GM21786 (cell line): Measurements from ENCODE around the gene CLCNKB.
"Not testable (repeated sequence)": the region's sequence is repeated elsewhere in the genome, so short reads cannot be mapped to it uniquely, and the experiment has no call there.

Source experiments
- ATAC-seq: cut with Tn5 transposase; IDR thresholded peaks from one replicate; pipeline ENCODE4 v1.9.1; 2021; ENCODE audit not compliant: unreplicated experiment

Gene CLCNKB

DNA sequence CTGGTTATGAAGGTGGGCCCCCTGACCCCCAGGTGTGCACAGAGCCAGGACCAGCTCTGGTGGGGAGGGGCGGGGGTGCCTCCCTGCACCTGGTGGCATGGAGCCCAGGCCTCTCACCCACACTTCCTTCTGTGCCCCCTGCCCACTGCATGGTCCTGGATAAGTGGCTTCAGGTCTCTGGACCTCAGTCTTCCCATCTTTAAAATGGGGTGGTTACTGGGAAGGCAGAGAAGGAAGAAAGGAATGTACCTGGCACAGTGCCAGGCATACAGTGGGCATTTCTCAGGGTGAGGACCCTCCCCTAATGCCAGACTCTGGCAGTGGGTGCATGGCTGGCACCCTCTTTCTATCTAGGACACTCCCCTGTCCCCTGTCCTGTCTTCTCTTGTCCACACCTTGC lies 14.3 kb upstream of the CLCNKB start:
- no peak for ATAC-seq

- ATAC-seq: no peak
Measured at GRCh38 chr1:16031551-16031950, 12.0 kb upstream of the CLCNKB start.

- peak; percentile 64 for ATAC-seq
Measured at GRCh38 chr1:16032388-16033102, 11.0 kb upstream of the CLCNKB start.

DNA sequence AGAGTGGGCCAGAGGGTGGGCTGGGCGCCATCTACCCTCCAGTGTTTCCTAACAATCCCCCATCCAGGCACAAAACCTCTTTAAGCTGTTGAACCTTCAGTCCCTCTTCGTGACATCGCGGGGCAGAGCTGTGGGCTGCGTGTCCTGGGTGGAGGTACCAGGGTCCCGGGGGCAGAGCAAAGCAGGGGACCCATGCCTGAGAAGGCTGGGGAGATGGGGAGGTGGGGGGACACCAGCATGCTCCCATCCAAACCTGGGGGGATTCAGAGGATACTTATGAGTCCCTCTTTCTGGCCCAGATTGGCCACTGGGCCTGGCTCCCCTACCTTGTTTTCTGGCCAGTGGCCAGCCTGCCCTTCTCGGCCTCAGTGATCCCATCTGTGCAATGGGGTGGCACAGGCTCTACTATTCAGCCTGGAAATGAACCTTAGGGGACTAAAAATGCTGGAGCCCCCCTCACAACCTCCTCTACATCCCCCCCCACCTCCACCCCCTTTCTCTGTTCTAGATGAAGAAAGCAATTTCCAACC lies 10.4 kb upstream of the CLCNKB start:
- ATAC-seq: not testable (repeated sequence)

DNA sequence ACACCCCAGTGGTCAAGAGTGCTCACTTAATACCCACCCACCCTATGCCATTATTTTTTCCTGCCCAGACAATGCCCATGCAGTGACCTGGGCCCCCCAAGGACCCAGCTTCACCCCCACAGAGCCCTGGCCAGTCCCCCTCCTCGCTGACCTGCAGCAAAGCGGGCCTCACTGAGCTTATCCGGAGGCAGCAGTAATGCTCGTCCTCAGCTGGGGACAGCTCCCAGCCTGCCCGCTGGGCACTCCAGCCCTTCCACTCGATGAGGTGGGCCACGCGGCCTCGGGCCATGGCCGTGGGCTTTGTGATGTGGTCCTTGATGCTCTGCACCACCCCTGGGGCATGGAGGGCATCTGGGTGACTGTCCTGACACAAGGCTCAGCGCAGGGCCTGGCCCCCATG lies 7.1 kb upstream of the CLCNKB start:
- not testable (repeated sequence) for ATAC-seq

DNA sequence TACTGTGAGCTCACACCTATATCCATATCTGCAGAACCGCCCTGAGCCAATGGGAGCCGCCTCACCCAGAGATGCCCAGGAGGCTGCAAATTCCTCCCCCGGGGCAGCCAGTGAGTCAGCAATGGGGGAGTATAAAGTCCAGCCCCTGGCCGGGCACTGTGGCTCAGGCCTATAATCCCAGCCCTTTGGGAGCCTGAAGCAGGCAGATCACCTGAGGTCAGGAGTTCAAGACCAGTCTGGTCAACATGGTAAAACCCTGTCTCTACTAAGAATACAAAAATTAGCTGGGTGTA lies 5.0 kb upstream of the CLCNKB start:
- no peak for ATAC-seq

- not testable (repeated sequence) for ATAC-seq
Measured at GRCh38 chr1:16039871-16040270, 3.7 kb upstream of the CLCNKB start.

DNA sequence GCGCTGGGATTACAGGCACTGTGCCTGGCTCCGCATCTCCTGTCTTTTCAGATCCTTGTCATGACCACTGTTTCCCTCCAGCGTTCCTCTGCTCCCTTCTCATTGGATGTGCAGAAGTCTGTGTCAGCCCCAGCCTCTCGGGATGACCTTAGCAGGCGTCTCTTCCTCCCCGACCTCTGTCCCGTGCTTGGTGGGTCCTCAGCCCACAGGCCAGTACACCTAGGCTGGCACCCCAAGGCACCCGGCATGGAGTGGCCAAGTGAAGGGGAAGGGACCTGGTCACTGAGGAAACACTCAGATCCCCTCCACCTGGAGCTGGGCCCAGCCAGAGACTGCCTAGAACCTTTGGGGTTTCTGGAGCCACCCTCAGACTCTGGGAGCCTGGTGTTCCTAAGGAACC lies 2.4 kb upstream of the CLCNKB start:
- no peak for ATAC-seq

GRCh38 chr1:16042096-16042495 lies 1.5 kb upstream of the CLCNKB start:
- no peak for ATAC-seq

- not testable (repeated sequence) for ATAC-seq
Measured at GRCh38 chr1:16042654-16043053, 928 bp upstream of the CLCNKB start.

DNA sequence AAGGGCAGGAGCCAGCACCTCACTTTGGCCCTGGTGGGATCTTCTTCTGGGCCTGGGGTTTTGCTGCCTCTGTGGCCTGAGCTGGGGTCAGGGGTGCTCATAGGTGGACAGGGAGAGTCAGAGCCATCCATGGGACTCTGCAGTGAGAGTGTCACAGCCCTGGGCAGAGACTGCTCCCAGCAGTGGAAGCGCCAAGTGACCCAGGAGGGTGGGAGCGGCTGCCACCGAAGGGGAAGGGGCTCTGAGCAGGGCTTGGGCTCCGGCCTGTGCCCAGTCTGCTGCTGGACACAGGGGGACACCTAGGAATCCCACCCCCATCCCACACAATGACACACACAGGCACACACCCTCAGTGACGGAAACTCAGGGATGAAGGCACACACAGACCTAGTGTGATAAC lies 368 bp downstream of the CLCNKB start:
- ATAC-seq: no peak

- no peak for ATAC-seq
Measured at GRCh38 chr1:16046842-16047241, 3.3 kb downstream of the CLCNKB start.

- ATAC-seq: no peak
Measured at GRCh38 chr1:16047791-16048475, 4.4 kb downstream of the CLCNKB start.

- no peak for ATAC-seq
Measured at GRCh38 chr1:16048573-16049189, 5.1 kb downstream of the CLCNKB start.

GRCh38 chr1:16050328-16050727 lies 6.7 kb downstream of the CLCNKB start:
- no peak for ATAC-seq

GRCh38 chr1:16051039-16051438 lies 7.5 kb downstream of the CLCNKB start:
- ATAC-seq: no peak

DNA sequence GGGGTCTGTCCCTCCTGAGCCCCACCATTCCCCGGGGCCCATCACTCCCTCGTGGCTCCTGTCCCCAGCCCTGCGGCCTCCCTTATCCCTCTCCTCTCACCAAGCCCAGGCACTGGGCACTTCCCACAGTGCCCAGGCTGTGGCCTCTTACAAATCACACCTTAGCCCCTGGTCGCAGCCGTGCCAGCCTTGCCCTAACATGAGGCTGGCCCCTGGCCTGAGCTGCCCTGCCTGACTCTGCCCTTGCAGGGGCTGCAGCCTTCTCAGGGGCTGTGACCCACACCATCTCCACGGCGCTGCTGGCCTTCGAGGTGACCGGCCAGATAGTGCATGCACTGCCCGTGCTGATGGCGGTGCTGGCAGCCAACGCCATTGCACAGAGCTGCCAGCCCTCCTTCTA lies 8.4 kb downstream of the CLCNKB start:
- not testable (repeated sequence) for ATAC-seq

DNA sequence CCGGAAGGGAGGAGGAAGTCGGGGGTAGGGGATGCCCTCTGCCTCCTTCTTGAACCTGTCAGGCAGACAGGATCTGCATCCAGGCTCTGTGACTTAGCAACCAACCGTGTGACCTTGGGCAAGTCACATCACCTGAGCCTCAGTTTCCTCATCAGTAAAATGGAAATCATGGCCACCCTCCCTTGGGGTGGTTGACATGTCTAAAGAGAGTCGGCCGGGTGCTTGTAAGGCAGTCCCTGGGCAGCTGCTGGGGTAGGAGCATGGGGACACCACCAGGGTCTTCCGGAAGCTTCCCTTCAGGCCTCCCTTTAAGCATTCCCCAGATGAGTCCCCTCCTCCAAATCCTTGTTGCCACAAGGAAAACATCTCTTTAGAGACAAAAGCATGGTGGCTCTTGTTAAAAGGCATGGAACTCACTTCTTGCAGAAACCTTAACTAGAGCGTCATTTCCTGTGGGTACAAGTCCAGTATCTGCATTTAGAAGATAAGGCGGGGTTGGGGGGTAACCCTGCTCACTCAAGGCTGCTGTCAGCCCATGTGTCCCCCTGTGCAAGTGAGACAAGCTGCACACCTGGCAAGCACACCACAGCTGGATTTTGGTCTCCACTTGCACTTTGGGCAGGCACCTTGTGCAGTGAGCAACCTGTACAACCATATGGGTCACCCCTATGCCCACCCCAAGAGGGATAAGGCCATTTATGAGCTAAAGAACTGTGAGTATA lies 10.4 kb downstream of the CLCNKB start:
- ATAC-seq: no peak

DNA sequence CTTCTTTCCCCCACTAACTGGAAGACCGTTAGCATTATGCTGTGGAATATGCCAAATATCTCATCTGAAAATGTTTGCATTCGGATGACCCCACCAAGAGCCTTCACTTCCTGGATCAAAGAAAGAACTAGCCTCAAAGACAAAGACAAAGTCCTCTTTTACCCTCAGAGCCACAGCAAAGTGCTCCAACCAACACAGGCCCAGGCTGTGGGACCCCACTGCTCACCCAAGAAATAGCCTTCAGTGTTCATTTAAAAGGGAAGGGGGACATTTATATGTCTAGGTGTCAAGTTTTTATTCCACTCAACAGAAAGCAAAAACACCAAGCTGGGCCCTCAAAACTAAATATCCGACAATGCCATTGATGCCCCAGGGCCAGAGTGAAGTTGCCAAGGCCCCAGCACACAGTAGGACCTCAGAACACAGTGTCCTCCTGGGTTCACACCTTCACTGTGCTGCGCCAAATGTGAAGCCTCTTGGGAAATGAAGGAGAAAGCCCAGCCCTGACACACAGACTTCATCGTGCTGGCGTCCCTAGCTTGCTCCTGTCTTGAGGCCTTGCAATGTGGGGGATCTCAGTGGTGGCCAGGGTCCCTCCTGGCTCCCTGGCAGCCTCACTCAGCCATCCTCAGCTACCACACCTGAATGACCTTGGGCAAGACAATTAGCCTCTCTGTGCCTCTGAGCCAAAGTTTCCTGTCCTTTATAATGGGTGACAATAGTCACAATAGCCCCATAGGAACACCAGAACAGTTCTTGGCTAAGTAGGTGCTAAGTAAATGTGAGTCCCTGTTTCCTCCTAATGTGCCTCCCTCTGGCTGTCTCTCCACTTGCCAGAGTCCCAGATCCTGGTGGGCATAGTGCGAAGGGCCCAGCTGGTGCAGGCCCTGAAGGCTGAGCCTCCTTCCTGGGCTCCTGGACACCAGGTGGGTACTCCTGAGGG lies 11.3 kb downstream of the CLCNKB start:
- ATAC-seq: no peak
